H1 (cell line): ENCODE results near the gene DCAF15. TPM values are rescaled to one million over a fixed set of nuclear protein-coding genes. Genes with fewer than 3 reads are reported as not detected.

Experiments used
- CTCF ChIA-PET: fragments of 300-600 bp; sonication (Branson Sonifier 250); formaldehyde crosslinking; loops from one replicate; lab custom pipeline; 2021; ENCODE audit not compliant: partially characterized antibody; lab: Charles Lee
- POLR2A ChIA-PET: fragments of 300-600 bp; sonication (Branson Sonifier 250); formaldehyde crosslinking; loops from one replicate; lab custom pipeline; 2021; ENCODE audit warnings: inconsistent platforms; ENCODE audit not compliant: partially characterized antibody; lab: Charles Lee
- DNase-seq, 2 experiments: peaks; one replicate each; pipeline versions ENCODE4 v3.0.0 to v3.0.0-alpha.2; 2010 to 2022; ENCODE audit warnings: low spot score in 2 of 2, low read depth in 1 of 2, mixed read lengths in 1 of 2
- FAIRE-seq: peaks from 2 replicates; lab custom pipeline; 2011; peaks lifted over from hg19 to GRCh38; lab: Jason Lieb, UNC
- H2AFZ ChIP-seq: 2 replicates; pipeline ENCODE4 v1.8.1; 2012; ENCODE audit warnings: low read length, inconsistent platforms
- H2AK5ac ChIP-seq: 2 replicates; pipeline ENCODE4 v1.6.1; 2013; ENCODE audit warnings: low read depth, low read length
- H2BK120ac ChIP-seq: replicated peaks from 2 replicates; pipeline ENCODE3; 2013; ENCODE audit warnings: low read depth, low read length, inconsistent platforms
- H2BK12ac ChIP-seq: 2 replicates; pipeline ENCODE4 v1.6.1; 2013; ENCODE audit warnings: low read depth, low read length
- H2BK15ac ChIP-seq: 2 replicates; pipeline ENCODE4 v1.6.1; 2013; ENCODE audit warnings: low read length
- H2BK20ac ChIP-seq: 2 replicates; pipeline ENCODE4 v1.6.1; 2013; ENCODE audit warnings: low read length
- H2BK5ac ChIP-seq: 2 replicates; pipeline ENCODE4 v1.6.1; 2013; ENCODE audit warnings: low read depth, low read length
- H3K14ac ChIP-seq: 2 replicates; pipeline ENCODE4 v1.6.1; 2013; ENCODE audit warnings: inconsistent platforms; ENCODE audit not compliant: insufficient read length
- H3K18ac ChIP-seq: 2 replicates; pipeline ENCODE4 v1.6.1; 2013; ENCODE audit warnings: low read length; ENCODE audit errors: extremely low read depth
- H3K23ac ChIP-seq: 2 replicates; pipeline ENCODE4 v1.6.1; 2013; ENCODE audit warnings: inconsistent platforms; ENCODE audit not compliant: insufficient read length
- H3K23me2 ChIP-seq: 2 replicates; pipeline ENCODE4 v1.6.1; 2013; ENCODE audit warnings: low read depth, low read length
- H3K27ac ChIP-seq: 2 replicates; pipeline ENCODE4 v1.6.1; 2011; ENCODE audit warnings: low read depth, low read length, inconsistent platforms
- H3K27me3 ChIP-seq, 4 experiments: replicated peaks in 1 of 4; 1 replicate in 1 of 4; 2 replicates in 3 of 4; pipeline versions ENCODE4 v1.6.1 to v1.8.1; 2011 to 2013; ENCODE audit warnings: low read length in 3 of 4, mild to moderate bottlenecking in 3 of 4, inconsistent platforms in 2 of 4, mixed read lengths in 2 of 4, moderate library complexity in 1 of 4; ENCODE audit not compliant: control insufficient read depth in 3 of 4, insufficient read depth in 3 of 4; ENCODE audit errors: extremely low read depth in 1 of 4
- H3K36me3 ChIP-seq, 4 experiments: 2 replicates each; pipeline versions ENCODE4 v1.6.1 to v1.8.1; 2011 to 2013; ENCODE audit warnings: mild to moderate bottlenecking in 4 of 4, low read length in 3 of 4, moderate library complexity in 2 of 4, control low read depth in 1 of 4, inconsistent platforms in 1 of 4; ENCODE audit not compliant: insufficient read depth in 4 of 4, control insufficient read depth in 2 of 4
- H3K4ac ChIP-seq: replicated peaks from 2 replicates; pipeline ENCODE3; 2013; ENCODE audit warnings: low read length, low read depth, mixed read lengths, inconsistent platforms; ENCODE audit not compliant: insufficient read length
- H3K4me1 ChIP-seq, 4 experiments: replicated peaks in 1 of 4; 1 replicate in 1 of 4; 2 replicates in 3 of 4; pipeline versions ENCODE4 v1.6.1 to v1.8.1; 2011 to 2013; ENCODE audit warnings: low read length in 3 of 4, inconsistent platforms in 2 of 4, mixed read lengths in 1 of 4; ENCODE audit not compliant: insufficient read depth in 4 of 4, control insufficient read depth in 3 of 4
- H3K4me2 ChIP-seq, 2 experiments: 2 replicates each; pipeline versions ENCODE4 v1.6.1 to v1.8.1; 2011 to 2013; ENCODE audit warnings: low read depth in 2 of 2, low read length in 2 of 2, control low read depth in 1 of 2, inconsistent platforms in 1 of 2, mild to moderate bottlenecking in 1 of 2; ENCODE audit not compliant: insufficient read depth in 1 of 2
- H3K4me3 ChIP-seq, 4 experiments: fragments of 200-600, 300-600 bp in 1 of 4; sonication (generic), shearing (Covaris generic), sonication (Bioruptor Twin) in 1 of 4; 2 replicates each; pipeline versions ENCODE4 v1.5.1 to v1.8.1; 2011 to 2016; ENCODE audit warnings: low read length in 4 of 4, low read depth in 3 of 4, control low read depth in 2 of 4, inconsistent platforms in 2 of 4, mild to moderate bottlenecking in 2 of 4, mixed read lengths in 1 of 4, moderate library complexity in 1 of 4; ENCODE audit not compliant: insufficient read depth in 2 of 4; ENCODE audit errors: extremely low read depth in 1 of 4
- H3K56ac ChIP-seq: replicated peaks from 2 replicates; pipeline ENCODE3; 2013; ENCODE audit warnings: low read depth, mild to moderate bottlenecking, mixed read lengths, low read length, inconsistent platforms; ENCODE audit not compliant: insufficient read length
- H3K79me1 ChIP-seq: 2 replicates; pipeline ENCODE4 v1.6.1; 2013; ENCODE audit warnings: low read depth, low read length, control low read depth
- H3K79me2 ChIP-seq, 2 experiments: 2 replicates each; pipeline versions ENCODE4 v1.6.1 to v1.8.1; 2012 to 2013; ENCODE audit warnings: low read length in 2 of 2, mild to moderate bottlenecking in 2 of 2, inconsistent platforms in 1 of 2; ENCODE audit not compliant: insufficient read depth in 2 of 2, control insufficient read depth in 1 of 2
- H3K9ac ChIP-seq, 4 experiments: replicated peaks in 1 of 4; 1 replicate in 1 of 4; 2 replicates in 3 of 4; pipeline versions ENCODE4 v1.6.1 to v1.8.1; 2011 to 2013; ENCODE audit warnings: low read depth in 3 of 4, low read length in 3 of 4, control low read depth in 2 of 4, mild to moderate bottlenecking in 2 of 4, moderate library complexity in 2 of 4, inconsistent platforms in 1 of 4; ENCODE audit errors: extremely low read depth in 1 of 4
- H3K9me3 ChIP-seq, 2 experiments: 2 replicates each; pipeline versions ENCODE4 v1.6.1 to v1.8.1; 2012 to 2013; ENCODE audit warnings: mild to moderate bottlenecking in 2 of 2, moderate library complexity in 2 of 2, control low read depth in 1 of 2, inconsistent platforms in 1 of 2, low read depth in 1 of 2, low read length in 1 of 2, mixed read lengths in 1 of 2; ENCODE audit not compliant: insufficient read depth in 2 of 2
- H4K20me1 ChIP-seq, 2 experiments: replicated peaks in 1 of 2; 2 replicates each; pipeline versions ENCODE3 to v1.8.1; 2011 to 2013; ENCODE audit warnings: inconsistent platforms in 2 of 2, low read length in 2 of 2, mild to moderate bottlenecking in 1 of 2; ENCODE audit not compliant: insufficient read depth in 2 of 2, control insufficient read depth in 1 of 2
- H4K5ac ChIP-seq: 2 replicates; pipeline ENCODE4 v1.6.1; 2013; ENCODE audit warnings: low read length, low read depth, mixed read lengths, inconsistent platforms; ENCODE audit not compliant: insufficient read length
- H4K8ac ChIP-seq: 2 replicates; pipeline ENCODE4 v1.8.0; 2013; ENCODE audit warnings: mild to moderate bottlenecking, moderate library complexity, low read length, inconsistent platforms; ENCODE audit not compliant: insufficient read depth; ENCODE audit errors: extremely low read depth
- H4K91ac ChIP-seq: replicated peaks from 2 replicates; pipeline ENCODE3; 2013; ENCODE audit warnings: low read length, mixed read lengths, inconsistent platforms; ENCODE audit not compliant: insufficient read length
- GTF2F1 ChIP-seq: IDR thresholded peaks from 2 replicates; pipeline ENCODE4 v1.6.1; 2012; ENCODE audit warnings: low read depth, low read length, improper control_type of control experiment, borderline replicate concordance
- JUND ChIP-seq: IDR thresholded peaks from 2 replicates; pipeline ENCODE4 v1.6.1; 2011; ENCODE audit warnings: mild to moderate bottlenecking, improper control_type of control experiment, low read length
- MAX ChIP-seq: IDR thresholded peaks from 2 replicates; pipeline ENCODE4 v1.6.1; 2012; ENCODE audit warnings: inconsistent platforms
- ZNF274 ChIP-seq: IDR thresholded peaks from 2 replicates; pipeline ENCODE4 v1.7.0; 2012; ENCODE audit warnings: low read length, borderline replicate concordance; ENCODE audit errors: extremely low read depth
- WGBS, 2 experiments: shearing (Covaris generic) in 1 of 2; methylation state at CpG; one replicate each; pipeline versions ENCODE4 v1.1.6 to v1.1.7; 2013 to 2015; ENCODE audit warnings: low lambda C conversion rate in 2 of 2, mixed read lengths in 2 of 2, inconsistent platforms in 1 of 2, low coverage in 1 of 2, missing lambda C conversion rate in 1 of 2; ENCODE audit not compliant: insufficient replicate concordance in 2 of 2, insufficient coverage in 1 of 2, insufficient read length in 1 of 2; ENCODE audit errors: extremely low coverage in 1 of 2, missing lambda C conversion rate in 1 of 2; 5-methylcytosine and 5-hydroxymethylcytosine counted together
- polyA plus RNA-seq, 7 experiments: library from polyadenylated mRNA; depleted of rRNA in 3 of 7; stranded (reverse) in 5 of 7; unstranded in 2 of 7; fragments of >200 nt in 5 of 7; fragments of 200-250 nt in 2 of 7; gene quantifications; 1 replicate in 5 of 7; 2 replicates in 1 of 7; 4 replicates in 1 of 7; pipeline versions ENCODE4 v1.2.1 to v1.2.3, GENCODE V29; 2011 to 2013; ENCODE audit warnings: missing spikeins in 2 of 7, mixed read lengths in 2 of 7
- total RNA-seq: library from RNA; stranded (reverse); fragmentation: NEBNext Ultra II Directional; extraction: Animal tissue kit (Norgen Biotek cat#: 25700); gene quantifications from 2 replicates; pipeline ENCODE4 v1.2.1, GENCODE V29; 2021

The DCAF15 gene
- total and polyA plus RNA-seq, 2 of the 8 experiments (the other 6 are each of a cell fraction or from before 2014, with no cell fraction given): 68.7 to 80.8 TPM

GRCh38 chr19:14000691-14001375 is 48.5 kb downstream of the DCAF15 start:
- Histone ChIP-seq H4K8ac (no peak overlapping the region), H2BK15ac (no peak overlapping the region), H3K23me2 (0 out of 2 replicates have a peak, but pooled peaks cover 1% of the 10 kb centered on the region), H3K14ac (no peak overlapping the region), H3K9ac (no peak overlapping the region), H3K79me2 (peaks cover 0 to 9% of the 10 kb centered on the region in 2 experiments; a peak in 2 of 4 replicates), H4K5ac (no peak overlapping the region), H3K56ac (no peak overlapping the region), H2AFZ (no peak overlapping the region), H3K27ac (no peak overlapping the region), H3K27me3 (no peaks in the 10 kb centered on the region), H2BK12ac (no peak overlapping the region), H3K9me3 (peaks cover 6 to 12% of the 10 kb centered on the region in 2 experiments; a peak in 3 of 4 replicates), H3K4me2 (no peak overlapping the region), H3K18ac (no peak overlapping the region), H3K4me3 (no peak overlapping the region), H3K4me1 (peaks cover 0 to 4% (median under 1%) of the 10 kb centered on the region in 4 experiments; a peak in 5 of 7 replicates), H3K79me1 (peaks cover 9% of the 10 kb centered on the region), H2BK120ac (no peak overlapping the region), H2BK20ac (no peak overlapping the region), H4K20me1 (peaks cover 0 to 3% of the 10 kb centered on the region in 2 experiments), H3K4ac (no peak overlapping the region), H3K36me3 (peaks cover 0 to 7% (median 0%) of the 10 kb centered on the region in 4 experiments; a peak in 3 of 8 replicates), H3K23ac (no peak overlapping the region), H2AK5ac (no peak overlapping the region), H4K91ac (no peak overlapping the region), H2BK5ac (no peak overlapping the region)
- 94% methylated on average over 13 of the region's 13 CpGs; no CpG with 5 or more reads in 1 of the 2 experiments for WGBS, 2 experiments
- ChIA-PET POLR2A (interaction anchor here (1.0 to 3.6 kb wide), 2 partner anchors 16 to 21 kb away, joined by 6 to 9 read pairs; no protein-coding TSS in a partner anchor), CTCF (interaction anchor here (0.6 to 1.2 kb wide), 7 partner anchors 9 to 120 kb away, joined by 3 to 4 read pairs (median 3); partner anchors contain the start of gene RLN3)
- DNase-seq: no peak
- no peak for FAIRE-seq
- TF ChIP-seq GTF2F1: no peak
- TF ChIP-seq JUND: no peak
- TF ChIP-seq ZNF274: no peak
- no peak for TF ChIP-seq MAX
